Measurements from ENCODE around the gene MTCL3.

Gene MTCL3

GRCh38 chr6:127466416-127466815, 52.7 kb downstream of the MTCL3 start:
- TF ChIP-seq EZH2 (IDR thresholded peaks at IDR 0.05), result no peak
- no peak for TF ChIP-seq ZNF274 (IDR thresholded peaks at IDR 0.05; ENCODE audit: low read depth, low read length)
- TF ChIP-seq EGR1 (IDR thresholded peaks at IDR 0.05; ENCODE audit: low read depth), result no peak
- no peak for TF ChIP-seq ZFX (IDR thresholded peaks at IDR 0.05)
- no peak for TF ChIP-seq TCF7L2 (IDR thresholded peaks at IDR 0.05; ENCODE audit: borderline replicate concordance, extremely low read depth, insufficient read depth, insufficient read length)
- TF ChIP-seq, protein P1, sequence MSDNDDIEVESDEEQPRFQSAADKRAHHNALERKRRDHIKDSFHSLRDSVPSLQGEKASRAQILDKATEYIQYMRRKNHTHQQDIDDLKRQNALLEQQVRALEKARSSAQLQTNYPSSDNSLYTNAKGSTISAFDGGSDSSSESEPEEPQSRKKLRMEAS (IDR thresholded peaks at IDR 0.05), result no peak
- TF ChIP-seq, protein P2, sequence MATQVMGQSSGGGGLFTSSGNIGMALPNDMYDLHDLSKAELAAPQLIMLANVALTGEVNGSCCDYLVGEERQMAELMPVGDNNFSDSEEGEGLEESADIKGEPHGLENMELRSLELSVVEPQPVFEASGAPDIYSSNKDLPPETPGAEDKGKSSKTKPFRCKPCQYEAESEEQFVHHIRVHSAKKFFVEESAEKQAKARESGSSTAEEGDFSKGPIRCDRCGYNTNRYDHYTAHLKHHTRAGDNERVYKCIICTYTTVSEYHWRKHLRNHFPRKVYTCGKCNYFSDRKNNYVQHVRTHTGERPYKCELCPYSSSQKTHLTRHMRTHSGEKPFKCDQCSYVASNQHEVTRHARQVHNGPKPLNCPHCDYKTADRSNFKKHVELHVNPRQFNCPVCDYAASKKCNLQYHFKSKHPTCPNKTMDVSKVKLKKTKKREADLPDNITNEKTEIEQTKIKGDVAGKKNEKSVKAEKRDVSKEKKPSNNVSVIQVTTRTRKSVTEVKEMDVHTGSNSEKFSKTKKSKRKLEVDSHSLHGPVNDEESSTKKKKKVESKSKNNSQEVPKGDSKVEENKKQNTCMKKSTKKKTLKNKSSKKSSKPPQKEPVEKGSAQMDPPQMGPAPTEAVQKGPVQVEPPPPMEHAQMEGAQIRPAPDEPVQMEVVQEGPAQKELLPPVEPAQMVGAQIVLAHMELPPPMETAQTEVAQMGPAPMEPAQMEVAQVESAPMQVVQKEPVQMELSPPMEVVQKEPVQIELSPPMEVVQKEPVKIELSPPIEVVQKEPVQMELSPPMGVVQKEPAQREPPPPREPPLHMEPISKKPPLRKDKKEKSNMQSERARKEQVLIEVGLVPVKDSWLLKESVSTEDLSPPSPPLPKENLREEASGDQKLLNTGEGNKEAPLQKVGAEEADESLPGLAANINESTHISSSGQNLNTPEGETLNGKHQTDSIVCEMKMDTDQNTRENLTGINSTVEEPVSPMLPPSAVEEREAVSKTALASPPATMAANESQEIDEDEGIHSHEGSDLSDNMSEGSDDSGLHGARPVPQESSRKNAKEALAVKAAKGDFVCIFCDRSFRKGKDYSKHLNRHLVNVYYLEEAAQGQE (IDR thresholded peaks at IDR 0.05; ENCODE audit: low read depth), result no peak
- no peak for TF ChIP-seq YY1 (IDR thresholded peaks at IDR 0.05; ENCODE audit: extremely low read depth, insufficient replicate concordance, low read depth, low read length)
- TF ChIP-seq SP1 (IDR thresholded peaks at IDR 0.05; ENCODE audit: low read depth), result no peak
- TF ChIP-seq CEBPB (IDR thresholded peaks at IDR 0.05; ENCODE audit: low read depth), result no peak
- H3K4me1 ChIP-seq (ENCODE audit: control insufficient read depth in 1 of 2, insufficient read depth in 2 of 2, low read length in 2 of 2), result no peaks in the 10 kb centered on the region
- intact Hi-C loops (cut with micrococcal nuclease), result loop anchor here (5.0 kb wide), 1 partner anchor 226 kb away; no protein-coding TSS in a partner anchor
- no peaks in the 10 kb centered on the region for H3K9me2 ChIP-seq (ENCODE audit: insufficient read depth)
- H3K9ac ChIP-seq (ENCODE audit: low read length), result no peak overlapping the region
- no peaks in the 10 kb centered on the region for H3K9me3 ChIP-seq (ENCODE audit: control insufficient read depth in 1 of 2, insufficient read depth in 1 of 2, low read depth in 1 of 2, low read length in 2 of 2)
- H3K4me3 ChIP-seq (replicated peaks in 1 of 2; ENCODE audit: low read depth in 1 of 2, low read length in 2 of 2), result no peak overlapping the region
- H3K27ac ChIP-seq (ENCODE audit: low read depth, low read length), result no peak overlapping the region
- H4K20me1 ChIP-seq (ENCODE audit: insufficient read depth), result no peaks in the 10 kb centered on the region
- H3K4me2 ChIP-seq (ENCODE audit: low read length), result no peak overlapping the region
- DNase-seq (ENCODE audit: low read depth, low spot score) (no peak), ATAC-seq (no peak)
- H3K27me3 ChIP-seq (ENCODE audit: insufficient read depth, low read length), result no peaks in the 10 kb centered on the region
- H3K36me3 ChIP-seq (ENCODE audit: control insufficient read depth in 1 of 2, insufficient read depth in 2 of 2, low read length in 2 of 2), result no peaks in the 10 kb centered on the region
- CTCF ChIA-PET, result interaction anchor here (1.3 to 4.6 kb wide), 4 partner anchors 14 to 200 kb away, joined by 3 to 24 read pairs (median 4); partner anchors contain the start of gene RNF146
- H3K79me2 ChIP-seq (ENCODE audit: insufficient read depth, low read length), result no peaks in the 10 kb centered on the region
- RAD21 ChIA-PET (ENCODE audit: low non-redundant PET in 1 of 2, low total read pairs in 2 of 2, uncharacterized antibody in 2 of 2, unreplicated experiment in 2 of 2), result interaction anchor here in 1 of 2 experiments (2.6 kb wide), 1 partner anchor 72 kb away, joined by 8 read pairs; no protein-coding TSS in a partner anchor
- BruUV-seq (replicated peaks), result no TSS peak
- H2AFZ ChIP-seq (ENCODE audit: low read depth, low read length, poor library complexity, severe bottlenecking), result no peak overlapping the region
- POLR2A ChIA-PET, result no interaction called here
